ENCODE data around the gene MCUB.
"Not testable (repeated sequence)": the region's sequence is repeated elsewhere in the genome, so short reads cannot be mapped to it uniquely, and the experiment has no call there.

The MCUB gene

GRCh38 chr4:109673303-109673702 lies 113.3 kb downstream of the MCUB start:
- H3K4me3 Mint-ChIP-seq = no peak overlapping the region
- H3K9me3 Mint-ChIP-seq = peaks cover 12 to 13% of the 10 kb centered on the region in 2 donors
- no peak for ATAC-seq
- no peak overlapping the region for H3K27ac Mint-ChIP-seq
- DNase-seq = no peak
- H3K27me3 Mint-ChIP-seq = no peaks in the 10 kb centered on the region
- peaks cover 30% of the 10 kb centered on the region for H3K4me1 Mint-ChIP-seq

- no peak for ATAC-seq
- H3K4me3 Mint-ChIP-seq = no peak overlapping the region
- peaks cover 11% of the 10 kb centered on the region for H3K4me1 Mint-ChIP-seq
- H3K27ac Mint-ChIP-seq = no peak overlapping the region
- H3K27me3 Mint-ChIP-seq = no peaks in the 10 kb centered on the region
- H3K9me3 Mint-ChIP-seq = peaks cover 12 to 13% of the 10 kb centered on the region in 2 donors
- no peak for DNase-seq
Observed at GRCh38 chr4:109675181-109675580, 115.1 kb downstream of the MCUB start.

- no peak overlapping the region for H3K27ac Mint-ChIP-seq
- H3K4me3 Mint-ChIP-seq = no peak overlapping the region
- no peaks in the 10 kb centered on the region for H3K27me3 Mint-ChIP-seq
Observed at GRCh38 chr4:109675843-109676242, 115.8 kb downstream of the MCUB start.

GRCh38 chr4:109676886-109677285 lies 116.8 kb downstream of the MCUB start:
- Mint-ChIP-seq H3K27ac (no peak overlapping the region), H3K4me3 (no peak overlapping the region), H3K27me3 (no peaks in the 10 kb centered on the region), H3K4me1 (peaks cover 2% of the 10 kb centered on the region), H3K9me3 (peaks cover 3 to 4% of the 10 kb centered on the region in 2 donors)
- ATAC-seq (no peak), DNase-seq (no peak)

More at GRCh38 chr4:109675843-109676242, 115.8 kb downstream of the MCUB start:
- ATAC-seq (no peak), DNase-seq (no peak)
- peaks cover 11% of the 10 kb centered on the region for H3K4me1 Mint-ChIP-seq
- H3K9me3 Mint-ChIP-seq = peaks cover 12 to 13% of the 10 kb centered on the region in 2 donors

GRCh38 chr4:109678472-109678871 lies 118.4 kb downstream of the MCUB start:
- not testable (repeated sequence) for H3K4me3 Mint-ChIP-seq, H3K27ac Mint-ChIP-seq, ATAC-seq, DNase-seq, H3K9me3 Mint-ChIP-seq, H3K27me3 Mint-ChIP-seq
- peaks cover 15% of the 10 kb centered on the region for H3K4me1 Mint-ChIP-seq

GRCh38 chr4:109678925-109679324 lies 118.9 kb downstream of the MCUB start:
- H3K27me3 Mint-ChIP-seq = not testable (repeated sequence)
- peaks cover 20% of the 10 kb centered on the region for H3K4me1 Mint-ChIP-seq

GRCh38 chr4:109682875-109683274 lies 122.8 kb downstream of the MCUB start:
- Mint-ChIP-seq H3K9me3 (no peaks in the 10 kb centered on the region), H3K4me1 (peaks cover 20% of the 10 kb centered on the region), H3K27ac (no peak overlapping the region), H3K4me3 (no peak overlapping the region), H3K27me3 (no peaks in the 10 kb centered on the region)
- no peak for DNase-seq
- no peak for ATAC-seq

More at GRCh38 chr4:109678925-109679324, 118.9 kb downstream of the MCUB start:
- not testable (repeated sequence) for DNase-seq, H3K9me3 Mint-ChIP-seq, H3K4me3 Mint-ChIP-seq, ATAC-seq, H3K27ac Mint-ChIP-seq

GRCh38 chr4:109683621-109684253 lies 123.7 kb downstream of the MCUB start:
- peaks cover 20% of the 10 kb centered on the region for H3K4me1 Mint-ChIP-seq
- no peak overlapping the region for H3K4me3 Mint-ChIP-seq
- H3K9me3 Mint-ChIP-seq = no peaks in the 10 kb centered on the region
- H3K27ac Mint-ChIP-seq = peak overlapping the region; percentile 22 to 50
- ATAC-seq = no peak
- no peaks in the 10 kb centered on the region for H3K27me3 Mint-ChIP-seq
- no peak for DNase-seq

GRCh38 chr4:109684727-109685126 lies 124.7 kb downstream of the MCUB start:
- Mint-ChIP-seq H3K4me1 (peaks cover 20% of the 10 kb centered on the region), H3K27ac (no peak overlapping the region), H3K9me3 (no peaks in the 10 kb centered on the region), H3K27me3 (no peaks in the 10 kb centered on the region), H3K4me3 (no peak overlapping the region)
- ATAC-seq (no peak), DNase-seq (no peak)

- peak overlapping the region; percentile 16 to 41 for H3K4me3 Mint-ChIP-seq
- ATAC-seq (peak; percentile 89), DNase-seq (no peak)
- H3K27me3 Mint-ChIP-seq = no peaks in the 10 kb centered on the region
- H3K4me1 Mint-ChIP-seq = peaks cover 37% of the 10 kb centered on the region
- H3K27ac Mint-ChIP-seq = peak overlapping the region in 1 of 2 donors; percentile 23
- H3K9me3 Mint-ChIP-seq = no peaks in the 10 kb centered on the region
Observed at GRCh38 chr4:109690690-109691410, 130.8 kb downstream of the MCUB start.

- peak overlapping the region; percentile 62 to 67 for H3K27ac Mint-ChIP-seq
- H3K4me3 Mint-ChIP-seq = peak overlapping the region in 1 of 2 donors; percentile 41
Observed at GRCh38 chr4:109691411-109691920, 131.4 kb downstream of the MCUB start.

GRCh38 chr4:109698656-109699055 lies 138.6 kb downstream of the MCUB start:
- Mint-ChIP-seq H3K27ac (no peak overlapping the region), H3K4me1 (peaks cover 45% of the 10 kb centered on the region), H3K4me3 (no peak overlapping the region), H3K27me3 (no peaks in the 10 kb centered on the region), H3K9me3 (no peaks in the 10 kb centered on the region)
- no peak for DNase-seq
- ATAC-seq = no peak

More at GRCh38 chr4:109691411-109691920, 131.4 kb downstream of the MCUB start:
- no peaks in the 10 kb centered on the region for H3K27me3 Mint-ChIP-seq
- no peak for DNase-seq
- no peaks in the 10 kb centered on the region for H3K9me3 Mint-ChIP-seq
- ATAC-seq = peak; percentile 58
- H3K4me1 Mint-ChIP-seq = peaks cover 37% of the 10 kb centered on the region

GRCh38 chr4:109699553-109700225 lies 139.6 kb downstream of the MCUB start:
- no peaks in the 10 kb centered on the region for H3K9me3 Mint-ChIP-seq
- peak overlapping the region in 1 of 2 donors; percentile 2 for H3K27ac Mint-ChIP-seq
- DNase-seq = no peak
- peaks cover 44% of the 10 kb centered on the region for H3K4me1 Mint-ChIP-seq
- H3K4me3 Mint-ChIP-seq = no peak overlapping the region
- no peaks in the 10 kb centered on the region for H3K27me3 Mint-ChIP-seq
- no peak for ATAC-seq

GRCh38 chr4:109701566-109702410 lies 141.7 kb downstream of the MCUB start:
- H3K27me3 Mint-ChIP-seq = no peaks in the 10 kb centered on the region
- H3K27ac Mint-ChIP-seq = peak overlapping the region; percentile 97 to 99
- DNase-seq (peak in 1 of 2 donors; percentile 8), ATAC-seq (peak; percentile 6)
- H3K4me3 Mint-ChIP-seq = peak overlapping the region; percentile 89 to 90
- no peaks in the 10 kb centered on the region for H3K9me3 Mint-ChIP-seq
- H3K4me1 Mint-ChIP-seq = peaks cover 44% of the 10 kb centered on the region
